ENCODE measurements around the gene CEPT1.

GRCh38 chr1:111131693-111132092 lies 8.3 kb upstream of the CEPT1 start:
- TF ChIP-seq TAF1 (IDR thresholded peaks at IDR 0.05; ENCODE audit: low read depth, low read length) (no peak), POLR2AphosphoS5 (IDR thresholded peaks at IDR 0.05; ENCODE audit: low read depth, low read length) (no peak), POLR2A (IDR thresholded peaks at IDR 0.05; ENCODE audit: low read depth, low read length) (no peak), POU2F2 (IDR thresholded peaks at IDR 0.05; ENCODE audit: low read depth, low read length) (no peak), PAX5 (IDR thresholded peaks at IDR 0.05; ENCODE audit: insufficient read depth, low read length, severe bottlenecking) (no peak), SPI1 (IDR thresholded peaks at IDR 0.05; ENCODE audit: low read depth, low read length) (no peak)

Data from GM12891 (cell line).